K562 (cell line): ENCODE data around the gene TCFL5.

ENCODE experiments used
- CTCF ChIP-seq, 3 experiments: IDR thresholded peaks in 2 of 3; conservative IDR thresholded peaks in 1 of 3; 2 replicates each; pipeline ENCODE4 v1.5.1; 2011 to 2012; ENCODE audit warnings: low read length in 3 of 3, mild to moderate bottlenecking in 3 of 3, control low read depth in 2 of 3, improper control_type of control experiment in 1 of 3, inconsistent platforms in 1 of 3, low read depth in 1 of 3, mixed read lengths in 1 of 3, moderate library complexity in 1 of 3; ENCODE audit not compliant: insufficient read depth in 2 of 3
- FOSL1 ChIP-seq: fragments of 200-800 bp; sonication (Bioruptor generic); conservative IDR thresholded peaks from 2 replicates; pipeline ENCODE4 v1.6.1; 2016; ENCODE audit warnings: missing genetic modification characterization, missing compliant biosample characterization
- GABPA ChIP-seq: fragments of 200-800 bp; sonication (Bioruptor generic); conservative IDR thresholded peaks from 2 replicates; pipeline ENCODE4 v1.6.1; 2016; ENCODE audit warnings: low read depth, missing genetic modification characterization, missing compliant biosample characterization
- JUND ChIP-seq, 2 experiments: IDR thresholded peaks; 2 replicates in 1 of 2; 3 replicates in 1 of 2; pipeline ENCODE4 v1.6.1; 2011; ENCODE audit warnings: borderline replicate concordance in 2 of 2, low read depth in 2 of 2, low read length in 2 of 2, improper control_type of control experiment in 1 of 2, missing biosample characterization in 1 of 2, missing genetic modification characterization in 1 of 2, missing genetic modification reagents in 1 of 2
- ZKSCAN1 ChIP-seq: fragments of 150-350 bp; IDR thresholded peaks from 2 replicates; pipeline ENCODE4 v1.6.1; 2016; ENCODE audit warnings: low read depth, low read length

- TF ChIP-seq CTCF (IDR thresholded peaks at IDR 0.05 in 2 of 3, conservative IDR thresholded peaks at IDR 0.05 in 1 of 3; ENCODE audit: insufficient read depth in 2 of 3, low read depth in 1 of 3, low read length in 3 of 3) (no peak), GABPA (tag) (no peak), JUND (IDR thresholded peaks at IDR 0.05; ENCODE audit: borderline replicate concordance, low read depth, low read length) (no peak), JUND (tag; IDR thresholded peaks at IDR 0.05; ENCODE audit: borderline replicate concordance, low read depth, low read length) (no peak), ZKSCAN1 (no peak), FOSL1 (no peak)
These were observed 60.2 kb downstream of the TCFL5 start for GRCh38 chr20:62801284-62802010.
